ENCODE results near the gene A2ML1. TPM values are rescaled to one million over a fixed set of nuclear protein-coding genes. Genes with fewer than 3 reads are reported as not detected.

A2ML1 gene
- polyA plus RNA-seq, 3 donors, result not detected

DNA sequence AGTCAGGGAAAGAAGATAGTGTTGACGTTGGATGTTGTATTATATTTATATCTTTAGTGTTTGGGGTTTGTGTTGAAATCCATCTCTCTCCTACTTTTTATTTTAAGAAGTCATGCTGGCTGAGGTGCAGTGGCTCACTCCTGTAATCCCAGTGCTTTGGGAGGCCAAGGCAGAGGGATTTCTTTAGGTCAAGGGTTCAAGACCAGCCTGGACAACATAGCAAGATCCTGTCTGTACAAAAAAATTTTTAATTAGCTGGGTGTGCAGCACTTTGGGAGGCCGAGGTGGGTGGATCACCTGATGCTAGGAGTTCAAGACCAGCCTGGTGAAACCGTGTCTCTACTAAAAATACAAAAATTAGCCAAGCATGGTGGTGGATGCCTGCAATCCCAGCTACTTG is 23.9 kb downstream of the A2ML1 start:
- WGBS (ENCODE audit: insufficient coverage), result 100% methylated on average over 1 of the region's 3 CpGs
- peaks cover 0 to 1% (median 0%) of the 10 kb centered on the region in 7 donors for H3K9me3 Mint-ChIP-seq

DNA sequence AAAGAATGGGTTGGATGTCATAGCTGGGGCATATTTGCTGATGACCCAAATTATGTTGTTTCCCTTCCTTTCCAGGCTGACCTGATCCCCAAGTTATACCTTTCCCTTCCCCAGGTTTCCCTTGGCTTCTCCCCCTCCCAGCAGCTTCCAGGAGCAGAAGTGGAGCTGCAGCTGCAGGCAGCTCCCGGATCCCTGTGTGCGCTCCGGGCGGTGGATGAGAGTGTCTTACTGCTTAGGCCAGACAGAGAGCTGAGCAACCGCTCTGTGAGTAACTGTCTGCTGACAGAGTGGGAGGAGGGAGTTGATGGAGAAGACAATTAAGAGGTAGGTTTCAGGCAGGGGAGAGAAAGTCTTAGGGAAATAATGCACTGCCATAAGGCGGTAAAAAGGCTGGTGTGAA is 25.0 kb downstream of the A2ML1 start:
- no peak overlapping the region for H3K27ac Mint-ChIP-seq
- WGBS (ENCODE audit: insufficient coverage), result 98% methylated on average over 6 of the region's 6 CpGs
- Histone ChIP-seq H3K9me3 (replicated peaks in 1 of 2; ENCODE audit: control insufficient read depth in 1 of 2, insufficient read depth in 1 of 2, low read length in 2 of 2) (no peaks in the 10 kb centered on the region), H3K4me3 (replicated peaks in 1 of 3; ENCODE audit: low read depth in 2 of 3, low read length in 3 of 3) (no peak overlapping the region), H3K9ac (ENCODE audit: insufficient read depth, low read length, poor library complexity, severe bottlenecking) (no peak overlapping the region), H4K20me1 (ENCODE audit: insufficient read depth, low read length) (no peaks in the 10 kb centered on the region), H3K27ac (ENCODE audit: low read depth in 1 of 2, low read length in 2 of 2) (no peak overlapping the region), H3K79me2 (ENCODE audit: insufficient read depth, low read length) (no peaks in the 10 kb centered on the region), H2AFZ (ENCODE audit: insufficient read depth, low read depth, low read length, poor library complexity, severe bottlenecking) (no peak overlapping the region), H3K36me3 (replicated peaks in 1 of 2; ENCODE audit: control insufficient read depth in 1 of 2, insufficient read depth in 2 of 2, low read length in 2 of 2) (no peaks in the 10 kb centered on the region), H3K4me1 (ENCODE audit: control insufficient read depth in 1 of 2, insufficient read depth in 2 of 2, low read length in 2 of 2) (peaks cover 19 to 24% of the 10 kb centered on the region in 2 donors), H3K27me3 (ENCODE audit: control insufficient read depth in 2 of 2, insufficient read depth in 2 of 2, low read length in 2 of 2) (no peaks in the 10 kb centered on the region), H3K4me2 (replicated peaks; ENCODE audit: extremely low read depth, low read length, poor library complexity, severe bottlenecking) (no peak overlapping the region)
- H3K4me3 Mint-ChIP-seq, result no peak overlapping the region
- no peak for DNase-seq
- H3K27me3 Mint-ChIP-seq (ENCODE audit: low read depth in 3 of 3), result peaks cover 5 to 9% (median 5%) of the 10 kb centered on the region in 3 donors
- H3K36me3 Mint-ChIP-seq, result peaks cover 0 to 3% of the 10 kb centered on the region in 2 donors
- H3K9me3 Mint-ChIP-seq, result peaks cover 0 to 1% (median 0%) of the 10 kb centered on the region in 7 donors
- TF ChIP-seq, protein P1, sequence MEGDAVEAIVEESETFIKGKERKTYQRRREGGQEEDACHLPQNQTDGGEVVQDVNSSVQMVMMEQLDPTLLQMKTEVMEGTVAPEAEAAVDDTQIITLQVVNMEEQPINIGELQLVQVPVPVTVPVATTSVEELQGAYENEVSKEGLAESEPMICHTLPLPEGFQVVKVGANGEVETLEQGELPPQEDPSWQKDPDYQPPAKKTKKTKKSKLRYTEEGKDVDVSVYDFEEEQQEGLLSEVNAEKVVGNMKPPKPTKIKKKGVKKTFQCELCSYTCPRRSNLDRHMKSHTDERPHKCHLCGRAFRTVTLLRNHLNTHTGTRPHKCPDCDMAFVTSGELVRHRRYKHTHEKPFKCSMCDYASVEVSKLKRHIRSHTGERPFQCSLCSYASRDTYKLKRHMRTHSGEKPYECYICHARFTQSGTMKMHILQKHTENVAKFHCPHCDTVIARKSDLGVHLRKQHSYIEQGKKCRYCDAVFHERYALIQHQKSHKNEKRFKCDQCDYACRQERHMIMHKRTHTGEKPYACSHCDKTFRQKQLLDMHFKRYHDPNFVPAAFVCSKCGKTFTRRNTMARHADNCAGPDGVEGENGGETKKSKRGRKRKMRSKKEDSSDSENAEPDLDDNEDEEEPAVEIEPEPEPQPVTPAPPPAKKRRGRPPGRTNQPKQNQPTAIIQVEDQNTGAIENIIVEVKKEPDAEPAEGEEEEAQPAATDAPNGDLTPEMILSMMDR (IDR thresholded peaks at IDR 0.05), result no peak
- peaks cover 24% of the 10 kb centered on the region for H3K4me1 Mint-ChIP-seq
- intact Hi-C loops (cut with micrococcal nuclease), result no loop called here

More for the DNA sequence above, 23.9 kb downstream of the A2ML1 start:
- Histone ChIP-seq H3K27me3 (ENCODE audit: control insufficient read depth in 2 of 2, insufficient read depth in 2 of 2, low read length in 2 of 2) (no peaks in the 10 kb centered on the region), H3K9ac (ENCODE audit: insufficient read depth, low read length, poor library complexity, severe bottlenecking) (no peak overlapping the region), H3K4me2 (replicated peaks; ENCODE audit: extremely low read depth, low read length, poor library complexity, severe bottlenecking) (no peak overlapping the region), H3K27ac (ENCODE audit: low read depth in 1 of 2, low read length in 2 of 2) (no peak overlapping the region), H3K9me3 (replicated peaks in 1 of 2; ENCODE audit: control insufficient read depth in 1 of 2, insufficient read depth in 1 of 2, low read length in 2 of 2) (no peaks in the 10 kb centered on the region), H3K4me3 (replicated peaks in 1 of 3; ENCODE audit: low read depth in 2 of 3, low read length in 3 of 3) (no peak overlapping the region), H2AFZ (ENCODE audit: insufficient read depth, low read depth, low read length, poor library complexity, severe bottlenecking) (no peak overlapping the region), H3K79me2 (ENCODE audit: insufficient read depth, low read length) (no peaks in the 10 kb centered on the region), H4K20me1 (ENCODE audit: insufficient read depth, low read length) (no peaks in the 10 kb centered on the region), H3K36me3 (replicated peaks in 1 of 2; ENCODE audit: control insufficient read depth in 1 of 2, insufficient read depth in 2 of 2, low read length in 2 of 2) (no peaks in the 10 kb centered on the region), H3K4me1 (ENCODE audit: control insufficient read depth in 1 of 2, insufficient read depth in 2 of 2, low read length in 2 of 2) (peaks cover 12 to 13% of the 10 kb centered on the region in 2 donors)
- Mint-ChIP-seq H3K4me3 (no peak overlapping the region), H3K27me3 (ENCODE audit: low read depth in 3 of 3) (peaks cover 5 to 12% (median 10%) of the 10 kb centered on the region in 3 donors), H3K4me1 (peaks cover 13% of the 10 kb centered on the region), H3K27ac (no peak overlapping the region), H3K36me3 (peaks cover 0 to 3% of the 10 kb centered on the region in 2 donors)
- no peak for DNase-seq
- TF ChIP-seq, protein P1 (IDR thresholded peaks at IDR 0.05), result no peak
- intact Hi-C loops (cut with micrococcal nuclease), result no loop called here
